IMR-90 (cell line): ENCODE measurements around the gene ITGA5.

ENCODE experiments used
- CTCF ChIP-seq: conservative IDR thresholded peaks from 2 replicates; pipeline ENCODE4 v1.5.1; 2012; ENCODE audit warnings: mild to moderate bottlenecking, low read depth, low read length, improper control_type of control experiment
- POLR2A ChIP-seq: IDR thresholded peaks from 2 replicates; pipeline ENCODE4 v1.6.1; 2012; ENCODE audit warnings: mild to moderate bottlenecking, low read depth, low read length
- RCOR1 ChIP-seq: IDR thresholded peaks from 2 replicates; pipeline ENCODE4 v1.6.1; 2012; ENCODE audit warnings: mild to moderate bottlenecking, low read length, improper control_type of control experiment; ENCODE audit not compliant: insufficient replicate concordance
- RFX5 ChIP-seq: IDR thresholded peaks from 2 replicates; pipeline ENCODE4 v1.8.0; 2012; ENCODE audit warnings: low read depth, mild to moderate bottlenecking, low read length, moderate library complexity

- no peak for TF ChIP-seq RCOR1
- no peak for TF ChIP-seq CTCF
- no peak for TF ChIP-seq POLR2A
- TF ChIP-seq RFX5, result no peak
Observed at GRCh38 chr12:54421879-54422250, 2.8 kb upstream of the ITGA5 start.
